NB4 (cell line): ENCODE results near the gene TRPC6.

Experiments
- CTCF ChIP-seq: IDR thresholded peaks from one replicate; pipeline ENCODE4 v1.5.1; 2012; ENCODE audit warnings: low read depth, low read length
- POLR2A ChIP-seq: IDR thresholded peaks from 2 replicates; pipeline ENCODE4 v1.6.1; 2011; ENCODE audit warnings: mild to moderate bottlenecking; ENCODE audit not compliant: insufficient read length; ENCODE audit errors: extremely low read depth

GRCh38 chr11:101582236-101582988 lies 1.4 kb downstream of the TRPC6 start:
- TF ChIP-seq CTCF: no peak
- TF ChIP-seq POLR2A: no peak
